ENCODE data around the gene SPHKAP. TPM values are rescaled to one million over a fixed set of nuclear protein-coding genes. Genes with fewer than 3 reads are reported as not detected.
"Not testable (repeated sequence)": the region's sequence is repeated elsewhere in the genome, so short reads cannot be mapped to it uniquely, and the experiment has no call there.

Gene SPHKAP
- total RNA-seq, 4 donors from 2014 or later = not detected

- H3K4me1 ChIP-seq = no peaks in the 10 kb centered on the region
- no peak for TF ChIP-seq POLR2A (IDR thresholded peaks at IDR 0.05)
- H3K27ac ChIP-seq = no peak overlapping the region
- no peaks in the 10 kb centered on the region for H3K36me3 ChIP-seq
- H3K9me3 ChIP-seq = no peaks in the 10 kb centered on the region
- no peak overlapping the region for H3K4me3 ChIP-seq
- DNase-seq = no peak
- no peaks in the 10 kb centered on the region for H3K27me3 ChIP-seq
These were observed 209.8 kb downstream of the SPHKAP start for GRCh38 chr2:227971619-227972230.

GRCh38 chr2:227960317-227960716 is 221.2 kb downstream of the SPHKAP start:
- no peak for DNase-seq
- Histone ChIP-seq H3K27ac (no peak overlapping the region), H3K4me3 (no peak overlapping the region), H3K4me1 (no peaks in the 10 kb centered on the region), H3K36me3 (no peaks in the 10 kb centered on the region), H3K9me3 (no peaks in the 10 kb centered on the region), H3K27me3 (no peaks in the 10 kb centered on the region)
- no peak for TF ChIP-seq POLR2A (IDR thresholded peaks at IDR 0.05)

GRCh38 chr2:227942965-227943364 is 238.5 kb downstream of the SPHKAP start:
- H3K9me3 ChIP-seq = no peaks in the 10 kb centered on the region
- TF ChIP-seq CTCF (IDR thresholded peaks at IDR 0.05) = no peak
- no peak for TF ChIP-seq POLR2A (IDR thresholded peaks at IDR 0.05)
- no peak overlapping the region for H3K27ac ChIP-seq
- H3K4me3 ChIP-seq = no peak overlapping the region
- H3K27me3 ChIP-seq = no peaks in the 10 kb centered on the region
- H3K4me1 ChIP-seq = no peaks in the 10 kb centered on the region
- no peaks in the 10 kb centered on the region for H3K36me3 ChIP-seq
- no peak for DNase-seq

GRCh38 chr2:227942021-227942420 is 239.5 kb downstream of the SPHKAP start:
- H3K4me1 ChIP-seq = no peaks in the 10 kb centered on the region
- no peak for DNase-seq
- H3K36me3 ChIP-seq = no peaks in the 10 kb centered on the region
- TF ChIP-seq CTCF (IDR thresholded peaks at IDR 0.05) (no peak), POLR2A (IDR thresholded peaks at IDR 0.05) (no peak)
- no peak overlapping the region for H3K27ac ChIP-seq
- H3K9me3 ChIP-seq = no peaks in the 10 kb centered on the region
- no peak overlapping the region for H3K4me3 ChIP-seq
- H3K27me3 ChIP-seq = no peaks in the 10 kb centered on the region

- H3K4me3 ChIP-seq = no peak overlapping the region
- H3K36me3 ChIP-seq = no peaks in the 10 kb centered on the region
- H3K9me3 ChIP-seq = no peaks in the 10 kb centered on the region
- H3K4me1 ChIP-seq = no peaks in the 10 kb centered on the region
- TF ChIP-seq CTCF (IDR thresholded peaks at IDR 0.05) (peak in 4 of 6 experiments; percentile 10 to 39 (median 33)), POLR2A (IDR thresholded peaks at IDR 0.05) (no peak)
- no peak for DNase-seq
- no peak overlapping the region for H3K27ac ChIP-seq
- no peaks in the 10 kb centered on the region for H3K27me3 ChIP-seq
These were observed 242.0 kb downstream of the SPHKAP start for GRCh38 chr2:227939271-227940027.

- H3K9me3 ChIP-seq, H3K4me1 ChIP-seq, H3K27ac ChIP-seq, H3K27me3 ChIP-seq, DNase-seq, H3K4me3 ChIP-seq, H3K36me3 ChIP-seq: not testable (repeated sequence)
These were observed 245.2 kb downstream of the SPHKAP start for GRCh38 chr2:227936249-227936648.

GRCh38 chr2:227933884-227934283 is 247.6 kb downstream of the SPHKAP start:
- DNase-seq = no peak
- H3K9me3 ChIP-seq = no peaks in the 10 kb centered on the region
- H3K4me1 ChIP-seq = no peaks in the 10 kb centered on the region
- H3K4me3 ChIP-seq = no peak overlapping the region
- H3K27ac ChIP-seq = no peak overlapping the region
- no peaks in the 10 kb centered on the region for H3K27me3 ChIP-seq
- H3K36me3 ChIP-seq = no peaks in the 10 kb centered on the region
- TF ChIP-seq POLR2A (IDR thresholded peaks at IDR 0.05) (no peak), CTCF (IDR thresholded peaks at IDR 0.05) (no peak)

All from Peyer's patch (tissue), 4 donors.